Stimulated activated naive B cell treated with anti-CD40 and anti-IgM and Interleukin-4, amounts not matched to agents 10 μg/mL and 1 μg/mL and 100 μg/mL, for 72 hours (primary cell): Measurements from ENCODE around the gene YEATS2.
"Not testable (repeated sequence)": the region's sequence is repeated elsewhere in the genome, so short reads cannot be mapped to it uniquely, and the experiment has no call there.

Experiments
- ATAC-seq, 2 donors: fragments of 150-1000 bp; cut with Tn5 transposase; replicated peaks; 2 replicates each; pipeline ENCODE4 v1.10.0; 2021; ENCODE audit warnings: moderate library complexity in 1 of 2
- DNase-seq: peaks from one replicate; pipeline ENCODE4 v3.0.0; 2021
- H3K27ac Mint-ChIP-seq: one replicate; pipeline ENCODE4 v1.8.0; 2022; ENCODE audit warnings: mild to moderate bottlenecking, mixed read lengths
- H3K27me3 Mint-ChIP-seq, 2 donors: one replicate each; pipeline ENCODE4 v1.8.0; 2022; ENCODE audit warnings: mixed read lengths in 2 of 2
- H3K36me3 Mint-ChIP-seq, 2 donors: one replicate each; pipeline ENCODE4 v1.8.0; 2022; ENCODE audit warnings: mixed read lengths in 2 of 2, mild to moderate bottlenecking in 1 of 2
- H3K4me1 Mint-ChIP-seq, 2 donors: one replicate each; pipeline ENCODE4 v1.8.0; 2022; ENCODE audit warnings: mixed read lengths in 2 of 2, mild to moderate bottlenecking in 1 of 2
- H3K4me3 Mint-ChIP-seq, 2 donors: one replicate each; pipeline ENCODE4 v1.8.0; 2022; ENCODE audit warnings: mild to moderate bottlenecking in 2 of 2, mixed read lengths in 2 of 2, moderate library complexity in 1 of 2
- H3K9me3 Mint-ChIP-seq, 2 donors: one replicate each; pipeline ENCODE4 v1.8.0; 2022; ENCODE audit warnings: mixed read lengths in 2 of 2, mild to moderate bottlenecking in 1 of 2

The YEATS2 gene

GRCh38 chr3:183697610-183698317, at the start of gene YEATS2:
Gene YEATS2 (plus strand): TSS chr3:183697797. CDS start chr3:183715163, 17,366 bp downstream.
- peaks cover 12 to 14% of the 10 kb centered on the region in 2 donors for H3K36me3 Mint-ChIP-seq

GRCh38 chr3:183650554-183650953, 47.0 kb upstream of the YEATS2 start:
- H3K4me1 Mint-ChIP-seq, result no peaks in the 10 kb centered on the region
- no peak overlapping the region for H3K27ac Mint-ChIP-seq
- no peak for DNase-seq
- no peaks in the 10 kb centered on the region for H3K27me3 Mint-ChIP-seq
- peaks cover 6 to 14% of the 10 kb centered on the region in 2 donors for H3K9me3 Mint-ChIP-seq
- H3K36me3 Mint-ChIP-seq, result peaks cover 41 to 52% of the 10 kb centered on the region in 2 donors
- no peak overlapping the region for H3K4me3 Mint-ChIP-seq
- ATAC-seq, result no peak

More at GRCh38 chr3:183697610-183698317, at the start of gene YEATS2:
- H3K4me3 Mint-ChIP-seq, result peak within 1 kb of the TSS; percentile 82 to 88
- H3K27me3 Mint-ChIP-seq, result peaks cover 0 to 4% of the 10 kb centered on the region in 2 donors
- DNase-seq, result peak; percentile 63
- peaks cover 18 to 37% of the 10 kb centered on the region in 2 donors for H3K4me1 Mint-ChIP-seq
- no peaks in the 10 kb centered on the region for H3K9me3 Mint-ChIP-seq
- H3K27ac Mint-ChIP-seq, result peak within 1 kb of the TSS; percentile 96
- ATAC-seq, result peak; percentile 81 to 87

- Mint-ChIP-seq H3K36me3 (peaks cover 47 to 61% of the 10 kb centered on the region in 2 donors), H3K4me1 (no peaks in the 10 kb centered on the region), H3K9me3 (peaks cover 11 to 18% of the 10 kb centered on the region in 2 donors), H3K27me3 (no peaks in the 10 kb centered on the region), H3K4me3 (no peak overlapping the region), H3K27ac (no peak overlapping the region)
- ATAC-seq, result no peak
- DNase-seq, result no peak
These were observed 44.2 kb upstream of the YEATS2 start for GRCh38 chr3:183653209-183654064.

- H3K4me3 Mint-ChIP-seq, result no peak overlapping the region
- H3K4me1 Mint-ChIP-seq, result peaks cover 4 to 12% of the 10 kb centered on the region in 2 donors
- no peaks in the 10 kb centered on the region for H3K27me3 Mint-ChIP-seq
- H3K27ac Mint-ChIP-seq, result no peak overlapping the region
- DNase-seq (no peak), ATAC-seq (no peak)
- H3K9me3 Mint-ChIP-seq, result peaks cover 11 to 18% of the 10 kb centered on the region in 2 donors
- H3K36me3 Mint-ChIP-seq, result peaks cover 47 to 62% of the 10 kb centered on the region in 2 donors
These were observed 42.9 kb upstream of the YEATS2 start for GRCh38 chr3:183654727-183655126.

- H3K36me3 Mint-ChIP-seq, result peaks cover 17 to 23% of the 10 kb centered on the region in 2 donors
- DNase-seq, result no peak
- no peaks in the 10 kb centered on the region for H3K27me3 Mint-ChIP-seq
- H3K9me3 Mint-ChIP-seq, result peaks cover under 1% of the 10 kb centered on the region in 2 donors
- peaks cover 5 to 12% of the 10 kb centered on the region in 2 donors for H3K4me1 Mint-ChIP-seq
- no peak overlapping the region for H3K4me3 Mint-ChIP-seq
- no peak for ATAC-seq
- H3K27ac Mint-ChIP-seq, result no peak overlapping the region
These were observed 35.5 kb upstream of the YEATS2 start for GRCh38 chr3:183662099-183662498.

- Mint-ChIP-seq H3K27ac (no peak overlapping the region), H3K9me3 (no peaks in the 10 kb centered on the region), H3K36me3 (peaks cover 16 to 17% of the 10 kb centered on the region in 2 donors), H3K4me1 (peaks cover 0 to 6% of the 10 kb centered on the region in 2 donors), H3K27me3 (no peaks in the 10 kb centered on the region), H3K4me3 (no peak overlapping the region)
- DNase-seq (no peak), ATAC-seq (no peak)
These were observed 32.6 kb upstream of the YEATS2 start for GRCh38 chr3:183664913-183665381.

GRCh38 chr3:183680061-183680460, 17.5 kb upstream of the YEATS2 start:
- Mint-ChIP-seq H3K36me3 (peaks cover 0 to 4% of the 10 kb centered on the region in 2 donors), H3K4me1 (peaks cover 0 to 2% of the 10 kb centered on the region in 2 donors), H3K27ac (no peak overlapping the region), H3K27me3 (no peaks in the 10 kb centered on the region), H3K9me3 (no peaks in the 10 kb centered on the region), H3K4me3 (no peak overlapping the region)
- no peak for ATAC-seq
- no peak for DNase-seq

GRCh38 chr3:183687705-183688104, 9.9 kb upstream of the YEATS2 start:
- DNase-seq (no peak), ATAC-seq (no peak)
- Mint-ChIP-seq H3K36me3 (no peaks in the 10 kb centered on the region), H3K4me1 (no peaks in the 10 kb centered on the region), H3K27me3 (no peaks in the 10 kb centered on the region), H3K27ac (no peak overlapping the region), H3K9me3 (no peaks in the 10 kb centered on the region), H3K4me3 (no peak overlapping the region)

GRCh38 chr3:183688874-183689273, 8.7 kb upstream of the YEATS2 start:
- no peak for ATAC-seq
- H3K36me3 Mint-ChIP-seq, result no peaks in the 10 kb centered on the region
- no peaks in the 10 kb centered on the region for H3K27me3 Mint-ChIP-seq

GRCh38 chr3:183689621-183690020, 8.0 kb upstream of the YEATS2 start:
- H3K27ac Mint-ChIP-seq, ATAC-seq, H3K9me3 Mint-ChIP-seq, H3K4me1 Mint-ChIP-seq, H3K27me3 Mint-ChIP-seq, H3K36me3 Mint-ChIP-seq, DNase-seq, H3K4me3 Mint-ChIP-seq: not testable (repeated sequence)

More at GRCh38 chr3:183688874-183689273, 8.7 kb upstream of the YEATS2 start:
- DNase-seq, result no peak
- no peak overlapping the region for H3K4me3 Mint-ChIP-seq
- no peaks in the 10 kb centered on the region for H3K4me1 Mint-ChIP-seq
- no peaks in the 10 kb centered on the region for H3K9me3 Mint-ChIP-seq
- no peak overlapping the region for H3K27ac Mint-ChIP-seq

- Mint-ChIP-seq H3K4me3 (no peak overlapping the region), H3K36me3 (no peaks in the 10 kb centered on the region), H3K4me1 (no peaks in the 10 kb centered on the region), H3K27me3 (peaks cover 0 to 4% of the 10 kb centered on the region in 2 donors), H3K27ac (no peak overlapping the region), H3K9me3 (no peaks in the 10 kb centered on the region)
- ATAC-seq (no peak), DNase-seq (no peak)
These were observed 7.1 kb upstream of the YEATS2 start for GRCh38 chr3:183690402-183690995.

GRCh38 chr3:183692436-183692835, 5.2 kb upstream of the YEATS2 start:
- no peak for ATAC-seq
- no peak overlapping the region for H3K4me3 Mint-ChIP-seq
- no peak overlapping the region for H3K27ac Mint-ChIP-seq
- H3K27me3 Mint-ChIP-seq, result peaks cover 0 to 4% of the 10 kb centered on the region in 2 donors
- DNase-seq, result no peak
- H3K4me1 Mint-ChIP-seq, result no peaks in the 10 kb centered on the region
- H3K36me3 Mint-ChIP-seq, result no peaks in the 10 kb centered on the region
- no peaks in the 10 kb centered on the region for H3K9me3 Mint-ChIP-seq

GRCh38 chr3:183695569-183696364, 1.8 kb upstream of the YEATS2 start:
- H3K4me1 Mint-ChIP-seq, result peaks cover 13 to 25% of the 10 kb centered on the region in 2 donors
- H3K9me3 Mint-ChIP-seq, result no peaks in the 10 kb centered on the region
- peaks cover 0 to 4% of the 10 kb centered on the region in 2 donors for H3K27me3 Mint-ChIP-seq
- H3K27ac Mint-ChIP-seq, result no peak overlapping the region
- no peak for DNase-seq
- H3K36me3 Mint-ChIP-seq, result peaks cover 7 to 8% of the 10 kb centered on the region in 2 donors
- ATAC-seq, result no peak
- H3K4me3 Mint-ChIP-seq, result no peak overlapping the region
